Mesenchymal stem cell (in vitro differentiated cells and primary cell): ENCODE results near the gene SYT2.

Source experiments
- DNase-seq: peaks from one replicate; pipeline ENCODE4 v3.0.0-alpha.2; 2013
- H2AFZ ChIP-seq: one replicate; pipeline ENCODE4 v1.6.1; 2013; ENCODE audit warnings: low read depth, mild to moderate bottlenecking, control low read depth, inconsistent platforms, low read length, moderate library complexity
- H2AK5ac ChIP-seq: 2 replicates; pipeline ENCODE4 v1.6.1; 2013; ENCODE audit warnings: low read length, moderate library complexity, mild to moderate bottlenecking, inconsistent platforms; ENCODE audit not compliant: severe bottlenecking
- H2BK120ac ChIP-seq: one replicate; pipeline ENCODE4 v1.6.1; 2013; ENCODE audit warnings: low read depth, mild to moderate bottlenecking, inconsistent platforms, low read length, moderate library complexity
- H2BK12ac ChIP-seq, 2 experiments: one replicate each; pipeline ENCODE4 v1.6.1; 2013; ENCODE audit warnings: inconsistent platforms in 2 of 2, low read length in 2 of 2, mild to moderate bottlenecking in 2 of 2, moderate library complexity in 2 of 2, control low read depth in 1 of 2
- H2BK15ac ChIP-seq: one replicate; pipeline ENCODE4 v1.6.1; 2013; ENCODE audit warnings: mild to moderate bottlenecking, low read depth, inconsistent platforms; ENCODE audit not compliant: poor library complexity, severe bottlenecking
- H2BK5ac ChIP-seq: 2 replicates; pipeline ENCODE4 v1.6.1; 2013; ENCODE audit warnings: low read depth, mild to moderate bottlenecking, low read length, control low read depth, inconsistent platforms; ENCODE audit not compliant: poor library complexity, severe bottlenecking
- H3K14ac ChIP-seq, 2 experiments: one replicate each; pipeline ENCODE4 v1.6.1; 2013; ENCODE audit warnings: inconsistent platforms in 2 of 2, low read length in 2 of 2, control low read depth in 1 of 2, mild to moderate bottlenecking in 1 of 2, moderate library complexity in 1 of 2
- H3K18ac ChIP-seq, 2 experiments: one replicate each; pipeline ENCODE4 v1.6.1; 2013; ENCODE audit warnings: inconsistent platforms in 2 of 2, low read length in 2 of 2, control low read depth in 1 of 2, low read depth in 1 of 2, mild to moderate bottlenecking in 1 of 2
- H3K23ac ChIP-seq, 2 experiments: one replicate each; pipeline ENCODE4 v1.6.1; 2013; ENCODE audit warnings: inconsistent platforms in 2 of 2, low read length in 2 of 2, mild to moderate bottlenecking in 2 of 2, moderate library complexity in 2 of 2, control low read depth in 1 of 2
- H3K27ac ChIP-seq: 2 replicates; pipeline ENCODE4 v1.5.1; 2013; ENCODE audit warnings: mild to moderate bottlenecking, moderate library complexity, low read length, control low read depth, inconsistent platforms; ENCODE audit not compliant: poor library complexity, severe bottlenecking
- H3K27me3 ChIP-seq, 2 experiments: 2 replicates each; pipeline versions ENCODE4 v1.6.1 to v1.7.0; 2013; ENCODE audit warnings: low read length in 2 of 2, mild to moderate bottlenecking in 2 of 2, moderate library complexity in 2 of 2, control low read depth in 1 of 2, inconsistent platforms in 1 of 2; ENCODE audit not compliant: control insufficient read depth in 1 of 2, insufficient read depth in 1 of 2
- H3K36me3 ChIP-seq, 2 experiments: 2 replicates each; pipeline versions ENCODE4 v1.6.1 to v1.7.0; 2013; ENCODE audit warnings: low read length in 2 of 2, control low read depth in 1 of 2, inconsistent platforms in 1 of 2, low read depth in 1 of 2, mild to moderate bottlenecking in 1 of 2; ENCODE audit not compliant: insufficient read depth in 2 of 2, control insufficient read depth in 1 of 2
- H3K4ac ChIP-seq, 2 experiments: one replicate each; pipeline ENCODE4 v1.6.1; 2013; ENCODE audit warnings: inconsistent platforms in 2 of 2, low read length in 2 of 2, mild to moderate bottlenecking in 2 of 2, moderate library complexity in 2 of 2, control low read depth in 1 of 2, low read depth in 1 of 2
- H3K4me1 ChIP-seq: 2 replicates; pipeline ENCODE4 v1.6.1; 2013; ENCODE audit warnings: low read depth, low read length, control low read depth; ENCODE audit not compliant: control insufficient read depth, insufficient read depth
- H3K4me2 ChIP-seq: 2 replicates; pipeline ENCODE4 v1.6.1; 2013; ENCODE audit warnings: low read length, mild to moderate bottlenecking, inconsistent platforms; ENCODE audit not compliant: poor library complexity, severe bottlenecking
- H3K4me3 ChIP-seq, 2 experiments: 2 replicates each; pipeline versions ENCODE4 v1.5.1 to v1.7.0; 2013; ENCODE audit warnings: low read length in 2 of 2, mild to moderate bottlenecking in 2 of 2, control low read depth in 1 of 2, low read depth in 1 of 2; ENCODE audit not compliant: insufficient read depth in 1 of 2
- H3K79me1 ChIP-seq: replicated peaks from 2 replicates; pipeline ENCODE4 v1.6.1; 2013; ENCODE audit warnings: mild to moderate bottlenecking, control low read depth, low read length, inconsistent platforms; ENCODE audit not compliant: poor library complexity, severe bottlenecking
- H3K9ac ChIP-seq: 2 replicates; pipeline ENCODE4 v1.7.0; 2013; ENCODE audit warnings: mild to moderate bottlenecking, low read length, moderate library complexity
- H3K9me3 ChIP-seq: 2 replicates; pipeline ENCODE4 v1.7.0; 2013; ENCODE audit warnings: mild to moderate bottlenecking, low read length; ENCODE audit not compliant: control insufficient read depth
- H4K8ac ChIP-seq: one replicate; pipeline ENCODE4 v1.6.1; 2013; ENCODE audit warnings: inconsistent platforms, mild to moderate bottlenecking, low read length, moderate library complexity
- H4K91ac ChIP-seq: one replicate; pipeline ENCODE4 v1.6.1; 2013; ENCODE audit warnings: mild to moderate bottlenecking, low read length, inconsistent platforms
- WGBS: methylation state at CpG from one replicate; pipeline ENCODE4 v1.1.7; 2013; ENCODE audit warnings: mixed read lengths; 5-methylcytosine and 5-hydroxymethylcytosine counted together

The SYT2 gene

GRCh38 chr1:202603435-202603834, 106.8 kb downstream of the SYT2 start:
- Histone ChIP-seq H3K14ac (no peak overlapping the region), H3K4me3 (no peak overlapping the region), H3K4me1 (peaks cover 6% of the 10 kb centered on the region), H2AFZ (no peak overlapping the region), H3K27me3 (no peaks in the 10 kb centered on the region), H2AK5ac (no peak overlapping the region), H2BK15ac (no peak overlapping the region), H4K91ac (no peak overlapping the region), H3K4me2 (no peak overlapping the region), H3K18ac (no peak overlapping the region), H4K8ac (no peak overlapping the region), H3K9ac (no peak overlapping the region), H2BK5ac (no peak overlapping the region), H3K36me3 (no peaks in the 10 kb centered on the region), H3K9me3 (no peaks in the 10 kb centered on the region), H3K4ac (no peak overlapping the region), H3K79me1 (no peaks in the 10 kb centered on the region), H3K27ac (no peak overlapping the region), H3K23ac (no peak overlapping the region), H2BK12ac (no peak overlapping the region), H2BK120ac (no peak overlapping the region)
- no peak for DNase-seq
- no CpG with 5 or more reads among the region's 2 CpGs for WGBS

GRCh38 chr1:202600432-202601041, 109.7 kb downstream of the SYT2 start:
- Histone ChIP-seq H3K4me3 (no peak overlapping the region), H4K91ac (no peak overlapping the region), H3K27ac (no peak overlapping the region), H2BK12ac (no peak overlapping the region), H2BK15ac (no peak overlapping the region), H3K14ac (no peak overlapping the region), H3K9me3 (no peaks in the 10 kb centered on the region), H3K4me2 (no peak overlapping the region), H3K27me3 (no peaks in the 10 kb centered on the region), H2AK5ac (peak overlapping the region; percentile 43), H4K8ac (no peak overlapping the region), H2AFZ (no peak overlapping the region), H3K9ac (no peak overlapping the region), H2BK120ac (no peak overlapping the region), H2BK5ac (no peak overlapping the region), H3K4me1 (peaks cover 6% of the 10 kb centered on the region), H3K23ac (no peak overlapping the region), H3K36me3 (peaks cover 0 to 3% of the 10 kb centered on the region in 2 experiments), H3K79me1 (no peaks in the 10 kb centered on the region), H3K4ac (no peak overlapping the region), H3K18ac (peak overlapping the region in 1 of 2 experiments; percentile 1)
- 64% methylated on average over 7 of the region's 10 CpGs for WGBS
- DNase-seq: no peak

- no peak overlapping the region for H3K14ac ChIP-seq
- H3K18ac ChIP-seq: peak overlapping the region in 1 of 2 experiments; percentile 48
- no peaks in the 10 kb centered on the region for H3K27me3 ChIP-seq
- no peak overlapping the region for H4K8ac ChIP-seq
- no peak overlapping the region for H3K4me2 ChIP-seq
- H3K4me1 ChIP-seq: peaks cover 6% of the 10 kb centered on the region
- DNase-seq: peak; percentile 76
- no peak overlapping the region for H4K91ac ChIP-seq
- H2AFZ ChIP-seq: no peak overlapping the region
- no peak overlapping the region for H3K4ac ChIP-seq
- peak overlapping the region; percentile 58 for H2AK5ac ChIP-seq
- H3K9ac ChIP-seq: peak overlapping the region; percentile 63
- WGBS: 49% methylated on average over 16 of the region's 16 CpGs
- H2BK120ac ChIP-seq: no peak overlapping the region
- H3K27ac ChIP-seq: no peak overlapping the region
- H2BK12ac ChIP-seq: no peak overlapping the region
- H2BK15ac ChIP-seq: no peak overlapping the region
- no peak overlapping the region for H2BK5ac ChIP-seq
- H3K23ac ChIP-seq: peak overlapping the region in 1 of 2 experiments; percentile 35
- H3K4me3 ChIP-seq: no peak overlapping the region
- no peaks in the 10 kb centered on the region for H3K9me3 ChIP-seq
- H3K36me3 ChIP-seq: peaks cover 0 to 3% of the 10 kb centered on the region in 2 experiments
- H3K79me1 ChIP-seq: no peaks in the 10 kb centered on the region
Measured at GRCh38 chr1:202599669-202600431, 110.4 kb downstream of the SYT2 start.

GRCh38 chr1:202597090-202597761, 113.0 kb downstream of the SYT2 start:
- Histone ChIP-seq H3K36me3 (peaks cover 0 to 3% of the 10 kb centered on the region in 2 experiments), H3K18ac (no peak overlapping the region)

More at GRCh38 chr1:202597090-202597761, 113.0 kb downstream of the SYT2 start:
- no peak for DNase-seq
- Histone ChIP-seq H3K9me3 (no peaks in the 10 kb centered on the region), H3K23ac (no peak overlapping the region), H4K8ac (no peak overlapping the region), H2BK12ac (no peak overlapping the region), H3K14ac (no peak overlapping the region), H3K4me3 (no peak overlapping the region), H2AK5ac (no peak overlapping the region), H2BK120ac (no peak overlapping the region), H3K79me1 (no peaks in the 10 kb centered on the region), H2BK15ac (no peak overlapping the region), H3K27me3 (no peaks in the 10 kb centered on the region), H2BK5ac (no peak overlapping the region), H3K4me2 (no peak overlapping the region), H3K9ac (no peak overlapping the region), H2AFZ (no peak overlapping the region), H3K4ac (no peak overlapping the region), H3K4me1 (peaks cover 18% of the 10 kb centered on the region), H4K91ac (no peak overlapping the region), H3K27ac (no peak overlapping the region)
- WGBS: 95% methylated on average over 3 of the region's 3 CpGs
